NCI-H345 (cell line): ENCODE measurements around the gene CH25H.
"Not testable (repeated sequence)": the region's sequence is repeated elsewhere in the genome, so short reads cannot be mapped to it uniquely, and the experiment has no call there.

ENCODE experiments used
- DNase-seq: peaks from one replicate; lab custom pipeline; 2025; lab: John Stamatoyannopoulos, UW

The CH25H gene

DNA sequence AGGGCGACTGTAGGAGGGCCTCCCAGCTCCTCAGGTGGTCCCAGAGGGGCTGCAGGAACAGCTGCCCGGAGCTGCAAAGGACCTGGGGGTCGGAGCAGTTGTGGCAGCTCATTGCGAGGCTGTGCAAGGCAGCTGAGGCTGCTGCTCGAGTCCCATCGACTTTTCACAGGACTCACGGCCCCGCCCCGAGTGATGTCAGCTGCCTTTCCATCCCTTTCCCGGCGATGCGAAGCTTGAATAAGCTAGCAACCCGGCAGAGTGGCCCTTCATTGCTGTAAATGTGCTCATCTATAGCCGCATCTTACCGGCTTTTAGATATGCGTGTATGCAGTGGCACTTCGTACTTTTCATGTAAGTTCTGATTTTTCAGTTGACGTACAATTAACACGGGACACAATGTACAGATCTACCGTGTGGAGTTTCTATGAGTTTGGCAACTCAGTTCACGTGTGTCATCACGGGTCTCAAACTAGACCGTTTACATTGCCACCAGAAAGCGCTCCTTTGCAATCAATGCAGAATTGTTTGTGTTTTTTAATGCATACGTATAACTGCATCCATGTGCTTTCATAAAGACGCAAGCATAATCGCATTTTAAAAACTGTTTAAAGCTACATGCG is at the start of gene CH25H:
CH25H (minus strand) TSS at position 137 of the 620 bp plus-strand sequence; CDS start at position 112, 25 bp downstream.
- peak; percentile 50 for DNase-seq

DNA sequence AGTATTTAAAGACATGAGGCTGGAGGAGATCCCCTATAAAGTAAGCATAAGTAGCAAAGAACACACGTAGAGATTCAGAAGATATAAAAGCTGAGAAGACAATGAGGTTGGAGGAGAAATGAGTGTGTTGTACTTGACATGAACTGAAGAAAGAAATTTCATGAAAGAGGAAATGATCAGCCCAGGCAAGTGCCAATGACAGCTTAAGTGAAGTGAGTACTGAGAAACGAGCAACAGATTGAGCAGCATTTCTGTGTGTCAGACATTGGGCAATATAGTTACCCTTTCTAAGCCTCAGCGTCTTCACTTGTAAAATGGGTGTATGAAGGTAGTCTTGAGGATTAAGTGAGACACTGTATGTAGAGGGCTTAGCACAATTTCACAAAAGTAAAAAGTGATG is 49.2 kb upstream of the CH25H start:
- no peak for DNase-seq

- no peak for DNase-seq
These were observed 48.7 kb upstream of the CH25H start for GRCh38 chr10:89255793-89256192.

- not testable (repeated sequence) for DNase-seq
These were observed 48.0 kb upstream of the CH25H start for GRCh38 chr10:89255091-89255579.

- no peak for DNase-seq
These were observed 45.1 kb upstream of the CH25H start for GRCh38 chr10:89252225-89252585.

DNA sequence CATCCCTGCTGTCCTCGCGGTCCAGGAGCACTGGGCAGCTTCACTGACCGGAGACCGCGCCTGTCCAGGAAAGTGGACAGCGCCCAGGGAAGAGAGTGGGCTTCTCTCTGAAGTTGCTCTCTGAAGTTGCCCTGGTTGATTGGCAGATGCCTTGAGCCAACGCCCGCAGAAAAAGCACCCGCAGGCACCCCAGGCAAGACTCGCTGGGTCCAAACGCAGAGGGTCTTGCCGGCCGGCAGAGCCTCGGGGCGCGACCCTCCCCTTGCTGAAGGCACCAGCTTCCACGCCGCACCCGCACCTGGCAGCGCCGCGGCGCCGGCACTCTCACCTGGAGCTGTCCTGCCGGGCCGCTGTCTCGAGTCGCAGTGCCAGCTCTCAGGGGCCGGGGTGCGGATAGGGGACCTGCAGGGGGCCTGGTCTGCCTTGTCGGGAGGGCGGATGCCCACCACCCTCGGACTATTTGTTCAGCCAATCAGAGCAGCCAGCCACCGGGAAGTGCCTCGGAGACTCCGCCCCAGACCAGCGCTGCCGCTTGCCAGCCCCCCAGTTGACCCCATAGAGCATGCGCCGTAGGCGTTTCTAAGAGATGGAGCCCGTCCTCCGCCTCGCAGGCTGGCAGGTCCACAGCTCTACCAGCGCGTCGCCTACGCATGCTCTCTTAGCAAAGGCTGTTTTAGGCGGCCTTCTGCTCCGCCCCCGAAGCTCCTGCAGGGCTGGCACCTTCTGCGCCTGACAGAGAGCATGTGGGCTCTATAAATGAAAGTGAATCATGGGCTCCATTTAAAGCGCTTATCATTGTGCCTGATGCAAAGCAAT is 44.5 kb upstream of the CH25H start, which contains the start of gene LIPA:
LIPA (minus strand) TSS at position 367 of the 816 bp plus-strand sequence. CDS start 4,127 bp downstream, outside the sequence.
- DNase-seq, result peak; percentile 96

DNA sequence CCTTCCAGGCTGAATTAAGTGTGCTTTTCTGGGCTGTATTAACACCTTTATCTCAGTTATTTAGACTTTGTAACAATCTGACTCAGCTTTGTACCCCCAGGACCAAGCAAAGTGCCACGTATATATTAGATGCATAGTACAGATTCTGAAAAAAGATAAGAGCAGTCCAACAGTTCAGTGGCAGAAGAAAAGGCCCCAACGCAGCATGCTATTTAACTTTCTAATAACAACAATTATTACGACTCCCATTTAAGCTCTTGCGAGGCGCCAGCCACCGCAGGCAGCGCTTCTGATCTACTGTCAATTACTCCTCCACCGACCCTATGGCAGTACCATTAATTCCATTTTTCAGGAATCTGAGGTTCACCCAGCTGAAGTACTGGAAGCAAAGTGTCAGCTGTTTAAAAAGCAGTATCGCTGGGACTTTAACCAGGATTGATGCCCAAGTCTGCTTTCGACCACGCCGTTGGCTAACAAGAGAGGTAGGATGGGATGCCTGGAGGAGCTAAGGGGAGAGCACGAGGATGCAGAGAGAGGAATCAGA is 43.8 kb upstream of the CH25H start:
- peak; percentile 12 for DNase-seq

GRCh38 chr10:89248990-89249389 is 41.9 kb upstream of the CH25H start:
- DNase-seq, result no peak

- not testable (repeated sequence) for DNase-seq
These were observed 40.5 kb upstream of the CH25H start for GRCh38 chr10:89247623-89248022.

GRCh38 chr10:89245802-89246201 is 38.7 kb upstream of the CH25H start:
- DNase-seq, result no peak

DNA sequence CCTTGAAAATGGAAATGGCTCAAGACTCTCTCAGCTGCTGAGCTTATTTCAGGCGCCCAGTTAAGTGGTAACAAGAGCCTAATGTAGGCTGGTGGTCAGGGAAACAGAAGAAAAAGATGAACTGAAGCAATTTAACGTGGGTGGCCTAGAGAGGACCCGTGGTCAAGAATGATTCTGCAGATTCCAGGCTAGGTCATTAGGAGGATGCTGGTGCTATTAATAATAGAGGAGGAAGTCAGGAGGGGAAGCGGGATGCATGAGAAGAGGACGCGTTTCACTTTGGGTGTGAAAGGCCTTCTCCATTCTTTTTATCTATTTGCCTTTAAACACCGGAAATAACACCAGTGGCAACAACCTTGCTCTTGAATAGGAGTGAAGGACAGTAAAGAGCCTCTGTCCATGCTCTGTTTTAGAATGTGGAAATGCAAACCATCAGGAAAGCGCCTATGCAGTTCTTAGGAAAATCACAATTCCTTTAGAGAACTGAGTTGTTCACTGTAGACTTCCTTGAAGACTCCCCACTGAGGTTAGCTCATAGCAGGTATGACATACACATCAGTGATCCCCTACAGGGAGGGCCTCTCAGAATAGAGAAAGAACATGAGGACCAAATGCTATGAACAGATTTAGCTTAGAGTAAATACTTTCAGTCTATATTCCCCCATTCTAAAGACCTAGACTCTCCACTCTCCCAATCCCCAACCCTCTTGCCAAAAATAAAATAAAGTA is 35.9 kb upstream of the CH25H start:
- DNase-seq, result no peak

- no peak for DNase-seq
These were observed 35.2 kb upstream of the CH25H start for GRCh38 chr10:89242345-89242684.

GRCh38 chr10:89241486-89242344 is 34.6 kb upstream of the CH25H start:
- no peak for DNase-seq

GRCh38 chr10:89241026-89241425 is 33.9 kb upstream of the CH25H start:
- DNase-seq, result no peak

DNA sequence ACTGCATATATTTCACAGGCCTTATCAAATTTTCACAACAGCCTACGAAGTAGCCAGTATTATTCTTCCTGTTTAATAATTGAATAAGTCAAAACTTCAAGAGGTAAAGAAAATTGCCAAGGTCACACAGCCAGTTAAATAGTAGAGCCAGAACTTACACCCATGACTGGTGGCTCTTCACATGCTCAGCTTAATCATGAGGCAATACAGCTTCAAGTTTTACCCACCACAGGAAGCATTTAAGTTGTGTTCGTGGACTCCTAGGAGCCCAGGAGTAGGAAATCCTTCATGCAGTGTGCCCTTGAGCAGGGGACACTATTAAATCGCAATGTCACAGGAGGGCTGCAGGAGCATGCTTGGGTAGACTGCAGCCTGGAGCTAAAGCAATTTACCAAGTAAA is 33.4 kb upstream of the CH25H start:
- no peak for DNase-seq

GRCh38 chr10:89238956-89239644 is 32.0 kb upstream of the CH25H start:
- no peak for DNase-seq

- DNase-seq, result no peak
These were observed 30.7 kb upstream of the CH25H start for GRCh38 chr10:89237849-89238248.

- DNase-seq, result no peak
These were observed 29.2 kb upstream of the CH25H start for GRCh38 chr10:89236226-89236797.

GRCh38 chr10:89235073-89235798 is 28.1 kb upstream of the CH25H start:
- DNase-seq, result no peak

DNA sequence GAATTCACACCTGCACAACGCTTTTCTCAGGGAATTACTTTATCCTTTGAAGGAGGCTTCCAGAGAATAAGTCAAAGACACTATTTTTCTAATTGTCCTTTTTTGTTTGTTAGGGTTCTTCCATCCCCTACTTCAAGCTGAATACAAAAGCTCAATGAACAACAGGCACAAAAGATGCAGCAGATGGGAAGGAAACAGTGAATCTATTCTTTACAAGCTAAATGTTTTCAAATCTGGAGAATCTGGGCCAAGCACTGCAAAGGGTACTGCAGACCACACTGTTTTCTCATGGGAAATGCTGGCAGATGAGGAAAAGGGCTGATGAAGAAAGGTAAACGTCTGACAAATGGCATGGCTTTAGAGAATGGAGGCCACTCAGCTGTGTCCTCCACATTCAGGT is 25.9 kb upstream of the CH25H start:
- no peak for DNase-seq
